Renal cortex interstitium (tissue), 11 donors: Measurements from ENCODE around the gene RAB43. TPM values are rescaled to one million over a fixed set of nuclear protein-coding genes. Genes with fewer than 3 reads are reported as not detected.

Experiments used
- DNase-seq, 11 donors: peaks; one replicate each; pipeline ENCODE4 v3.0.0-alpha.2; 2013; ENCODE audit warnings: low read depth in 9 of 11, low spot score in 4 of 11; ENCODE audit errors: extremely low read depth in 1 of 11
- polyA plus RNA-seq, 3 donors: library from polyadenylated mRNA; unstranded; fragments of 120-200 nt; gene quantifications; one replicate each; pipeline ENCODE4 v1.2.1, GENCODE V29; 2013; ENCODE audit not compliant: insufficient read length in 3 of 3

RAB43 gene
- polyA plus RNA-seq, 3 donors = 4.6 to 8.1 (median 6.1) TPM

- no peak for DNase-seq
These were observed 68.9 kb downstream of the RAB43 start for GRCh38 chr3:129052675-129053074.

GRCh38 chr3:129051871-129052340, 69.7 kb downstream of the RAB43 start:
- DNase-seq = no peak

GRCh38 chr3:129050556-129051295, 70.9 kb downstream of the RAB43 start:
- DNase-seq = no peak

- DNase-seq = no peak
These were observed 74.1 kb downstream of the RAB43 start for GRCh38 chr3:129047553-129047839.

GRCh38 chr3:129046732-129047552, 74.7 kb downstream of the RAB43 start:
- no peak for DNase-seq

- DNase-seq = no peak
These were observed 75.4 kb downstream of the RAB43 start for GRCh38 chr3:129046037-129046731.

GRCh38 chr3:129045675-129046036, 75.9 kb downstream of the RAB43 start:
- no peak for DNase-seq

GRCh38 chr3:129040579-129041300, 80.9 kb downstream of the RAB43 start:
- DNase-seq = no peak

GRCh38 chr3:129040039-129040336, 81.6 kb downstream of the RAB43 start:
- DNase-seq = no peak

- DNase-seq = no peak
These were observed 82.1 kb downstream of the RAB43 start for GRCh38 chr3:129039271-129040038.

GRCh38 chr3:129038121-129038855, 83.3 kb downstream of the RAB43 start:
- no peak for DNase-seq

Other genes with a start within 250 kb of the RAB43 start
- gene ACAD9, start 242.2 kb downstream of the RAB43 start, polyA plus RNA-seq = 10 to 100 TPM; 39.5 to 49.2 (median 39.9) TPM
- 1 to 10 TPM in 2 of 3 donors, under 1 TPM in 1; 0.95 to 1.9 (median 1.6) TPM for gene CFAP92, start 127.7 kb downstream of the RAB43 start, polyA plus RNA-seq
- gene EFCC1, start 120.5 kb downstream of the RAB43 start, polyA plus RNA-seq = 1 to 10 TPM; 1.5 to 3.3 (median 2.7) TPM
- 1 to 10 TPM; 1.3 to 2.1 (median 1.4) TPM for gene GP9, start 61.0 kb downstream of the RAB43 start, polyA plus RNA-seq
- 10 to 100 TPM; 44.4 to 60.9 (median 49.6) TPM for gene ISY1, start 39.3 kb upstream of the RAB43 start, polyA plus RNA-seq
- gene CNBP, start 62.1 kb upstream of the RAB43 start, polyA plus RNA-seq = 100 to 1,000 TPM; 362 to 446 (median 401) TPM
- gene COPG1, start 127.8 kb upstream of the RAB43 start, polyA plus RNA-seq = 100 to 1,000 TPM; 161 to 170 (median 167) TPM
- 10 to 100 TPM; 47.0 to 56.5 (median 55.9) TPM for gene HMCES, start 157.1 kb upstream of the RAB43 start, polyA plus RNA-seq